ENCODE measurements around the gene LPIN1. TPM values are rescaled to one million over a fixed set of nuclear protein-coding genes. Genes with fewer than 3 reads are reported as not detected.
"Not testable (repeated sequence)": the region's sequence is repeated elsewhere in the genome, so short reads cannot be mapped to it uniquely, and the experiment has no call there.

Gene LPIN1
- total RNA-seq, 1 donor from 2014 or later = 43.9 TPM

GRCh38 chr2:11858883-11859282 is 112.5 kb downstream of the LPIN1 start:
- Mint-ChIP-seq H3K27ac (ENCODE audit: unreplicated experiment) (no peak overlapping the region), H3K27me3 (ENCODE audit: low read depth) (no peaks in the 10 kb centered on the region), H3K4me1 (peaks cover 17% of the 10 kb centered on the region), H3K9me3 (peaks cover 15% of the 10 kb centered on the region), H3K36me3 (ENCODE audit: low read depth) (peaks cover 27% of the 10 kb centered on the region), H3K4me3 (no peak overlapping the region)
- no peak for DNase-seq (ENCODE audit: low read depth, low spot score)
- TF ChIP-seq CTCF (conservative IDR thresholded peaks at IDR 0.05) = no peak

- H3K27me3 Mint-ChIP-seq (ENCODE audit: low read depth); H3K27ac Mint-ChIP-seq (ENCODE audit: unreplicated experiment); H3K4me3 Mint-ChIP-seq; DNase-seq (ENCODE audit: low read depth, low spot score): not testable (repeated sequence)
- Mint-ChIP-seq H3K4me1 (peaks cover 25% of the 10 kb centered on the region), H3K36me3 (ENCODE audit: low read depth) (peaks cover 27% of the 10 kb centered on the region), H3K9me3 (peaks cover 15% of the 10 kb centered on the region)
Observed at GRCh38 chr2:11859975-11860374, 113.5 kb downstream of the LPIN1 start.

GRCh38 chr2:11861044-11861443 is 114.6 kb downstream of the LPIN1 start:
- Mint-ChIP-seq H3K4me1 (peaks cover 25% of the 10 kb centered on the region), H3K27me3 (ENCODE audit: low read depth) (no peaks in the 10 kb centered on the region), H3K4me3 (no peak overlapping the region), H3K9me3 (peaks cover 15% of the 10 kb centered on the region), H3K36me3 (ENCODE audit: low read depth) (peaks cover 27% of the 10 kb centered on the region), H3K27ac (ENCODE audit: unreplicated experiment) (no peak overlapping the region)
- TF ChIP-seq CTCF (conservative IDR thresholded peaks at IDR 0.05) = no peak
- DNase-seq (ENCODE audit: low read depth, low spot score) = no peak

GRCh38 chr2:11862049-11862448 is 115.6 kb downstream of the LPIN1 start:
- Mint-ChIP-seq H3K27me3 (ENCODE audit: low read depth) (no peaks in the 10 kb centered on the region), H3K9me3 (peaks cover 9% of the 10 kb centered on the region), H3K4me3 (no peak overlapping the region)

GRCh38 chr2:11863103-11863502 is 116.7 kb downstream of the LPIN1 start:
- peaks cover 25% of the 10 kb centered on the region for H3K4me1 Mint-ChIP-seq
- H3K27ac Mint-ChIP-seq (ENCODE audit: unreplicated experiment) = peak overlapping the region; percentile 87
- peaks cover 14% of the 10 kb centered on the region for H3K36me3 Mint-ChIP-seq (ENCODE audit: low read depth)
- TF ChIP-seq CTCF (conservative IDR thresholded peaks at IDR 0.05) = no peak
- H3K27me3 Mint-ChIP-seq (ENCODE audit: low read depth) = no peaks in the 10 kb centered on the region
- H3K9me3 Mint-ChIP-seq = peaks cover 6% of the 10 kb centered on the region
- no peak for DNase-seq (ENCODE audit: low read depth, low spot score)
- H3K4me3 Mint-ChIP-seq = no peak overlapping the region

More at GRCh38 chr2:11862049-11862448, 115.6 kb downstream of the LPIN1 start:
- DNase-seq (ENCODE audit: low read depth, low spot score) = no peak
- H3K36me3 Mint-ChIP-seq (ENCODE audit: low read depth) = peaks cover 24% of the 10 kb centered on the region
- H3K27ac Mint-ChIP-seq (ENCODE audit: unreplicated experiment) = no peak overlapping the region
- peaks cover 25% of the 10 kb centered on the region for H3K4me1 Mint-ChIP-seq
- no peak for TF ChIP-seq CTCF (conservative IDR thresholded peaks at IDR 0.05)

- Mint-ChIP-seq H3K4me3 (peak overlapping the region; percentile 15), H3K4me1 (peaks cover 25% of the 10 kb centered on the region), H3K9me3 (peaks cover 6% of the 10 kb centered on the region), H3K27me3 (ENCODE audit: low read depth) (no peaks in the 10 kb centered on the region), H3K27ac (ENCODE audit: unreplicated experiment) (peak overlapping the region; percentile 87), H3K36me3 (ENCODE audit: low read depth) (peaks cover 13% of the 10 kb centered on the region)
- peak; percentile 95 for TF ChIP-seq CTCF (conservative IDR thresholded peaks at IDR 0.05)
- peak; percentile 84 for DNase-seq (ENCODE audit: low read depth, low spot score)
Observed at GRCh38 chr2:11863513-11864328, 117.3 kb downstream of the LPIN1 start.
